HFFc6 (cell line): Measurements from ENCODE around the gene ACTC1. TPM values are rescaled to one million over a fixed set of nuclear protein-coding genes. Genes with fewer than 3 reads are reported as not detected.
"Not testable (repeated sequence)": the region's sequence is repeated elsewhere in the genome, so short reads cannot be mapped to it uniquely, and the experiment has no call there.

Experiments
- DNase-seq: peaks from one replicate; pipeline ENCODE4 v3.0.0-alpha.2; 2018
- H3K27ac Mint-ChIP-seq: 2 replicates; pipeline ENCODE4 v1.8.0; 2020; ENCODE audit warnings: mild to moderate bottlenecking, mixed read lengths
- H3K27me3 Mint-ChIP-seq: 2 replicates; pipeline ENCODE4 v1.8.0; 2021; ENCODE audit warnings: mild to moderate bottlenecking, moderate library complexity, mixed read lengths; ENCODE audit not compliant: insufficient read depth
- H3K36me3 Mint-ChIP-seq: 2 replicates; pipeline ENCODE4 v1.8.0; 2021; ENCODE audit warnings: low read depth, mixed read lengths
- H3K4me1 Mint-ChIP-seq: 2 replicates; pipeline ENCODE4 v1.8.0; 2020; ENCODE audit warnings: low read depth, mixed read lengths
- H3K4me3 Mint-ChIP-seq: 2 replicates; pipeline ENCODE4 v1.8.0; 2020; ENCODE audit warnings: mild to moderate bottlenecking, moderate library complexity, mixed read lengths
- H3K9me3 Mint-ChIP-seq: 2 replicates; pipeline ENCODE4 v1.8.0; 2020; ENCODE audit warnings: mild to moderate bottlenecking, mixed read lengths
- CTCF ChIP-seq: fragments of 200-600 bp; sonication (generic); IDR thresholded peaks from 2 replicates; pipeline ENCODE4 v1.5.0; 2021; ENCODE audit warnings: antibody characterized with exemption, mild to moderate bottlenecking
- total RNA-seq, 6 experiments: library from RNA; stranded (reverse); fragmentation: NEBNext Ultra II Directional; extraction: Animal tissue kit (Norgen Biotek cat#: 25700); gene quantifications; 2 replicates in 1 of 6; 3 replicates in 5 of 6; pipeline ENCODE4 v1.2.3, GENCODE V29; 2021

The ACTC1 gene
- total RNA-seq, 6 experiments from 2014 or later, result 4.8 to 30.5 (median 24.7) TPM

- Mint-ChIP-seq H3K4me1 (peaks cover 91% of the 10 kb centered on the region), H3K9me3 (peaks cover 3% of the 10 kb centered on the region; the same call in 1 of the 2 replicates)
These were observed 17.0 kb upstream of the ACTC1 start for GRCh38 chr15:34812369-34812768.

GRCh38 chr15:34810443-34811129 lies 15.2 kb upstream of the ACTC1 start:
- Mint-ChIP-seq H3K36me3 (peaks cover 13% of the 10 kb centered on the region), H3K27ac (peak overlapping the region; percentile 100), H3K4me1 (peaks cover 90% of the 10 kb centered on the region), H3K4me3 (peak overlapping the region; percentile 84), H3K9me3 (peaks cover 13% of the 10 kb centered on the region; the same call in 1 of the 2 replicates), H3K27me3 (no peaks in the 10 kb centered on the region; the same call in 1 of the 2 replicates)
- TF ChIP-seq CTCF, result no peak
- peak; percentile 97 for DNase-seq

More at GRCh38 chr15:34812369-34812768, 17.0 kb upstream of the ACTC1 start:
- H3K27me3 Mint-ChIP-seq, result no peaks in the 10 kb centered on the region; the same call in 1 of the 2 replicates
- TF ChIP-seq CTCF, result no peak
- H3K36me3 Mint-ChIP-seq, result peaks cover 2% of the 10 kb centered on the region; the same call in 1 of the 2 replicates
- H3K4me3 Mint-ChIP-seq, result peak overlapping the region; percentile 59; the same call in 1 of the 2 replicates
- DNase-seq, result peak; percentile 33
- peak overlapping the region; percentile 94 for H3K27ac Mint-ChIP-seq

DNA sequence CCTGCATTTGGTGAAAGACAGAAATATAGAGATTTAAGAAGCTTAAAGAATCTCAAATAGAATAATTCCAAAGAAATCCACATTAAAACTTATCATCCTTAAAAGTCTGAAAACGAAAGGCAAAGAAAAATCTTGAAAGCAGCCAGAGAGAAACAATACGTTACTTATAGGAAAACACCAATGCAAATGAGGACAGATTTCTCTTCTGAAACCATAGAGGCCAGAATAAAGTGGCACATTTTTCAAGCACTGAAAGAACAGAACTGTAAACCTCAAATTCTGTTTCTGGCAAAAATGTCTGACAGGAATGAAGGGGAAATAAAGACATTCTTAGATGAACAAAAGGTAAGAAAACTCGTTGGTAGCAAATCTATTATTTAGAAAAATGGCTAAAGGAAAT lies 13.8 kb upstream of the ACTC1 start:
- DNase-seq, result no peak
- Mint-ChIP-seq H3K4me3 (no peak overlapping the region), H3K9me3 (peaks cover 13% of the 10 kb centered on the region; the same call in 1 of the 2 replicates), H3K27me3 (no peaks in the 10 kb centered on the region; the same call in 1 of the 2 replicates), H3K36me3 (peaks cover 13% of the 10 kb centered on the region), H3K4me1 (peaks cover 89% of the 10 kb centered on the region), H3K27ac (peak overlapping the region; percentile 100; the same call in 1 of the 2 replicates)
- TF ChIP-seq CTCF, result no peak

DNA sequence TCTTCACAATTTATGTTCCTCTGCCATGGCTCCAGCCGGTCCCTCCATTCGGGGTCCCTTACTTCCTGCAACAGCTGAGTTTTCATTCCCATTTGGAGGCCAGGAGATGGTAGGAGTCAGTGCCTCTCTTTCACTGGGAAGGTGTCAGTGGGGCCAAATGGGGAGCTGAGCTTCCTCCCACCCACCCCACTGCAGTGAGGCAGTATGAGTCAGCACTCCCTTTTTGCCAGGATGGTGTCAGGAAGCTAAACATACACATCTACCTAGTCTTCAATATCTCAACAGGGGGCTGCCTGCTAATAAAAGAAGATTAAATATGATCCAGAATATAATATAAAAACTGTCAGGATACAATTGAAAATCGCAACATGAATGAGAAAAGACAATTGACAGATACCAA lies 12.7 kb upstream of the ACTC1 start:
- no peak for TF ChIP-seq CTCF
- Mint-ChIP-seq H3K36me3 (peaks cover 13% of the 10 kb centered on the region), H3K9me3 (peaks cover 13% of the 10 kb centered on the region; the same call in 1 of the 2 replicates), H3K27ac (peak overlapping the region; percentile 45; the same call in 1 of the 2 replicates), H3K4me3 (no peak overlapping the region), H3K4me1 (peaks cover 89% of the 10 kb centered on the region), H3K27me3 (no peaks in the 10 kb centered on the region; the same call in 1 of the 2 replicates)
- DNase-seq, result no peak

DNA sequence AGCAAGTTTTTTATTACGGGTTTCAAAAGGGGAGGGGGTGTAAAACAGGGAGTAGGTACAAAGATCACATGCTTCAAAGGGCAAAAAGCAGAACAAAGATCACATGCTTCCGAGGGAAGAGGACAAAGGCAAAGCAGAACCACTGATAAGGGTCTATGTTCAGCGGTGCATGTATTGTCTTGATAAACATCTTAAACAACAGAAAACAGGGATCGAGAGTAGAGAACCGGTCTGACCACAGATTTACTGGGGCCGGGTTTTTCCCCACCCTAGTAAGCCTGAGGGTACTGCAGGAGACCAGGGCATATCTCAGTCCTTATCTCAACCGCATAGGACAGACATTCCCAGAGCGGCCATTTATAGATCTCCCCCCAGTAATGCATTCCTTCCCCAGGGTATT lies 11.9 kb upstream of the ACTC1 start:
- H3K36me3 Mint-ChIP-seq, result peaks cover 13% of the 10 kb centered on the region

DNA sequence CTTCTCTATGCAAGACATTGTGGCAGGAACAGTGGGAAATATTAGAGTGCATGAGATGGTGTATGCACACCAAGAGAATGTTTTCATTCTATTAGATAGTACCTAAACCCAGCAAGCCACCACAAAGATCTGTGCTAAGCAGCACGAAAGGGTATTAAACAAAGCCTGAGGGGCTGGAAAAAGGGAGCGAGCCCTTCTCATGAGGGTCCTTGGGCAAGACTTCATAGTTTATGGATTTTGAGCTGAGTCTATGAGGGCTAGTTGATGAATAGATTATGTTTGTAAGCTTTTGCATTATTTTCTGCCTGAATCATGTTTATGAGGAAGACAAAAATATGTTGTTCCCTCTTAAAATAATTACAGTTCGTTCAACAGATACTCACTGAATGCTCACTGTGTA lies 9.4 kb upstream of the ACTC1 start:
- DNase-seq, result no peak
- H3K27ac Mint-ChIP-seq, result no peak overlapping the region
- H3K4me3 Mint-ChIP-seq, result no peak overlapping the region
- peaks cover 13% of the 10 kb centered on the region for H3K36me3 Mint-ChIP-seq
- peaks cover 68% of the 10 kb centered on the region for H3K4me1 Mint-ChIP-seq
- H3K9me3 Mint-ChIP-seq, result peaks cover 13% of the 10 kb centered on the region; the same call in 1 of the 2 replicates
- TF ChIP-seq CTCF, result no peak
- no peaks in the 10 kb centered on the region for H3K27me3 Mint-ChIP-seq

More for the DNA sequence above, 11.9 kb upstream of the ACTC1 start:
- Mint-ChIP-seq H3K4me1 (peaks cover 81% of the 10 kb centered on the region), H3K9me3 (peaks cover 13% of the 10 kb centered on the region; the same call in 1 of the 2 replicates)
- not testable (repeated sequence) for DNase-seq, H3K27ac Mint-ChIP-seq, H3K27me3 Mint-ChIP-seq, H3K4me3 Mint-ChIP-seq
